ENCODE results near the gene SYCP1. TPM values are rescaled to one million over a fixed set of nuclear protein-coding genes. Genes with fewer than 3 reads are reported as not detected.

Gene SYCP1
- total and polyA plus RNA-seq, 2 of the 13 experiments (the other 11 are each of a cell fraction or from before 2014, with no cell fraction given) = not detected

GRCh38 chr1:115036814-115037507 lies 182.3 kb downstream of the SYCP1 start (continued):
- TF ChIP-seq TMF1 (CRISPR knock-in tag; IDR thresholded peaks at IDR 0.05; ENCODE audit: low read depth) (no peak), ZNF20 (CRISPR knock-in tag; IDR thresholded peaks at IDR 0.05) (no peak), NCOA5 (CRISPR knock-in tag; IDR thresholded peaks at IDR 0.05) (no peak), TP53 (CRISPR knock-in tag; conservative IDR thresholded peaks at IDR 0.05) (0 out of 2 replicates have a peak, but pooled peaks have one; percentile 47), GZF1 (CRISPR knock-in tag; IDR thresholded peaks at IDR 0.05) (no peak), ZNF605 (CRISPR knock-in tag; IDR thresholded peaks at IDR 0.05) (no peak), FOXJ3 (CRISPR knock-in tag; IDR thresholded peaks at IDR 0.05; ENCODE audit: borderline replicate concordance) (no peak; the same call in 1 of the 2 replicates), RCOR2 (CRISPR knock-in tag; IDR thresholded peaks at IDR 0.05) (0 out of 2 replicates have a peak, but pooled peaks have one; percentile 22), ZNF790 (CRISPR knock-in tag; IDR thresholded peaks at IDR 0.05; ENCODE audit: borderline replicate concordance) (no peak), FOXP1 (IDR thresholded peaks at IDR 0.05) (no peak), FOXP1 (CRISPR knock-in tag; IDR thresholded peaks at IDR 0.05) (peak; percentile 36; the same call in 1 of the 2 replicates), TARDBP (CRISPR knock-in tag; IDR thresholded peaks at IDR 0.05) (peak; percentile 47; the same call in 1 of the 2 replicates), MXD4 (CRISPR knock-in tag; IDR thresholded peaks at IDR 0.05) (no peak), YEATS4 (CRISPR knock-in tag; IDR thresholded peaks at IDR 0.05; ENCODE audit: borderline replicate concordance) (peak; percentile 54; the same call in 1 of the 2 replicates), ETV5 (CRISPR knock-in tag; IDR thresholded peaks at IDR 0.05; ENCODE audit: borderline replicate concordance) (no peak), CREB1 (IDR thresholded peaks at IDR 0.05) (no peak), CREB1 (CRISPR knock-in tag; IDR thresholded peaks at IDR 0.05) (peak; percentile 24; the same call in 1 of the 2 replicates), KDM4B (CRISPR knock-in tag; IDR thresholded peaks at IDR 0.05) (no peak)
- TF ChIP-seq, protein P1, sequence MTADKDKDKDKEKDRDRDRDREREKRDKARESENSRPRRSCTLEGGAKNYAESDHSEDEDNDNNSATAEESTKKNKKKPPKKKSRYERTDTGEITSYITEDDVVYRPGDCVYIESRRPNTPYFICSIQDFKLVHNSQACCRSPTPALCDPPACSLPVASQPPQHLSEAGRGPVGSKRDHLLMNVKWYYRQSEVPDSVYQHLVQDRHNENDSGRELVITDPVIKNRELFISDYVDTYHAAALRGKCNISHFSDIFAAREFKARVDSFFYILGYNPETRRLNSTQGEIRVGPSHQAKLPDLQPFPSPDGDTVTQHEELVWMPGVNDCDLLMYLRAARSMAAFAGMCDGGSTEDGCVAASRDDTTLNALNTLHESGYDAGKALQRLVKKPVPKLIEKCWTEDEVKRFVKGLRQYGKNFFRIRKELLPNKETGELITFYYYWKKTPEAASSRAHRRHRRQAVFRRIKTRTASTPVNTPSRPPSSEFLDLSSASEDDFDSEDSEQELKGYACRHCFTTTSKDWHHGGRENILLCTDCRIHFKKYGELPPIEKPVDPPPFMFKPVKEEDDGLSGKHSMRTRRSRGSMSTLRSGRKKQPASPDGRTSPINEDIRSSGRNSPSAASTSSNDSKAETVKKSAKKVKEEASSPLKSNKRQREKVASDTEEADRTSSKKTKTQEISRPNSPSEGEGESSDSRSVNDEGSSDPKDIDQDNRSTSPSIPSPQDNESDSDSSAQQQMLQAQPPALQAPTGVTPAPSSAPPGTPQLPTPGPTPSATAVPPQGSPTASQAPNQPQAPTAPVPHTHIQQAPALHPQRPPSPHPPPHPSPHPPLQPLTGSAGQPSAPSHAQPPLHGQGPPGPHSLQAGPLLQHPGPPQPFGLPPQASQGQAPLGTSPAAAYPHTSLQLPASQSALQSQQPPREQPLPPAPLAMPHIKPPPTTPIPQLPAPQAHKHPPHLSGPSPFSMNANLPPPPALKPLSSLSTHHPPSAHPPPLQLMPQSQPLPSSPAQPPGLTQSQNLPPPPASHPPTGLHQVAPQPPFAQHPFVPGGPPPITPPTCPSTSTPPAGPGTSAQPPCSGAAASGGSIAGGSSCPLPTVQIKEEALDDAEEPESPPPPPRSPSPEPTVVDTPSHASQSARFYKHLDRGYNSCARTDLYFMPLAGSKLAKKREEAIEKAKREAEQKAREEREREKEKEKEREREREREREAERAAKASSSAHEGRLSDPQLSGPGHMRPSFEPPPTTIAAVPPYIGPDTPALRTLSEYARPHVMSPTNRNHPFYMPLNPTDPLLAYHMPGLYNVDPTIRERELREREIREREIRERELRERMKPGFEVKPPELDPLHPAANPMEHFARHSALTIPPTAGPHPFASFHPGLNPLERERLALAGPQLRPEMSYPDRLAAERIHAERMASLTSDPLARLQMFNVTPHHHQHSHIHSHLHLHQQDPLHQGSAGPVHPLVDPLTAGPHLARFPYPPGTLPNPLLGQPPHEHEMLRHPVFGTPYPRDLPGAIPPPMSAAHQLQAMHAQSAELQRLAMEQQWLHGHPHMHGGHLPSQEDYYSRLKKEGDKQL (CRISPR knock-in tag; IDR thresholded peaks at IDR 0.05; ENCODE audit: low read depth) = no peak
- TF ChIP-seq, protein P2, sequence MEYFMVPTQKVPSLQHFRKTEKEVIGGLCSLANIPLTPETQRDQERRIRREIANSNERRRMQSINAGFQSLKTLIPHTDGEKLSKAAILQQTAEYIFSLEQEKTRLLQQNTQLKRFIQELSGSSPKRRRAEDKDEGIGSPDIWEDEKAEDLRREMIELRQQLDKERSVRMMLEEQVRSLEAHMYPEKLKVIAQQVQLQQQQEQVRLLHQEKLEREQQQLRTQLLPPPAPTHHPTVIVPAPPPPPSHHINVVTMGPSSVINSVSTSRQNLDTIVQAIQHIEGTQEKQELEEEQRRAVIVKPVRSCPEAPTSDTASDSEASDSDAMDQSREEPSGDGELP (IDR thresholded peaks at IDR 0.05; ENCODE audit: borderline replicate concordance, low read depth) = no peak
- TF ChIP-seq, protein P3, sequence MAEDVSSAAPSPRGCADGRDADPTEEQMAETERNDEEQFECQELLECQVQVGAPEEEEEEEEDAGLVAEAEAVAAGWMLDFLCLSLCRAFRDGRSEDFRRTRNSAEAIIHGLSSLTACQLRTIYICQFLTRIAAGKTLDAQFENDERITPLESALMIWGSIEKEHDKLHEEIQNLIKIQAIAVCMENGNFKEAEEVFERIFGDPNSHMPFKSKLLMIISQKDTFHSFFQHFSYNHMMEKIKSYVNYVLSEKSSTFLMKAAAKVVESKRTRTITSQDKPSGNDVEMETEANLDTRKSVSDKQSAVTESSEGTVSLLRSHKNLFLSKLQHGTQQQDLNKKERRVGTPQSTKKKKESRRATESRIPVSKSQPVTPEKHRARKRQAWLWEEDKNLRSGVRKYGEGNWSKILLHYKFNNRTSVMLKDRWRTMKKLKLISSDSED (CRISPR knock-in tag; IDR thresholded peaks at IDR 0.05) = no peak
- TF ChIP-seq, protein P4, sequence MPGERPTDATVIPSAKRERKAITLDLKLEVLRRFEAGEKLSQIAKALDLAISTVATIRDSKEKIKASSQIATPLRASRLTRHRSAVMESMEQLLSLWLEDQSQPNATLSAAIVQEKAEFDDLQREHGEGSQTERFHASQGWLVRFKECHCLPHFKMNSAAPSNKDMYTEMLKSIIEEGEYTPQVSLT (CRISPR knock-in tag; IDR thresholded peaks at IDR 0.05; ENCODE audit: borderline replicate concordance, low read depth) = no peak
